Activated naive CD4-positive, alpha-beta T cell treated with anti-CD3 and anti-CD28 coated beads, Interleukin-2, amount 50 U/mL, for 72 hours (primary cell): ENCODE measurements around the gene SRSF10. TPM values are rescaled to one million over a fixed set of nuclear protein-coding genes. Genes with fewer than 3 reads are reported as not detected.
"Not testable (repeated sequence)": the region's sequence is repeated elsewhere in the genome, so short reads cannot be mapped to it uniquely, and the experiment has no call there.

ENCODE experiments used
- ATAC-seq, 2 donors: fragments of 150-1000 bp; cut with Tn5 transposase; 2 replicates each; pipeline ENCODE4 v1.10.0; 2021; ENCODE audit warnings: mild to moderate bottlenecking in 2 of 2, moderate library complexity in 2 of 2
- DNase-seq, 2 donors: peaks; one replicate each; pipeline ENCODE4 v3.0.0; 2021 to 2022; ENCODE audit warnings: low spot score in 2 of 2
- H3K27ac Mint-ChIP-seq, 2 donors: one replicate each; pipeline ENCODE4 v1.8.0; 2022; ENCODE audit warnings: mild to moderate bottlenecking in 2 of 2, mixed read lengths in 2 of 2
- H3K36me3 Mint-ChIP-seq, 2 donors: one replicate each; pipeline ENCODE4 v1.8.0; 2022; ENCODE audit warnings: mixed read lengths in 2 of 2
- H3K9me3 Mint-ChIP-seq, 2 donors: one replicate each; pipeline ENCODE4 v1.8.0; 2022; ENCODE audit warnings: mixed read lengths in 2 of 2
- total RNA-seq, 2 donors: library from RNA; stranded (reverse); gene quantifications; one replicate each; pipeline ENCODE4 v1.2.3, GENCODE V29; 2022

The SRSF10 gene
- total RNA-seq, 2 donors from 2014 or later = 202 to 226 TPM

DNA sequence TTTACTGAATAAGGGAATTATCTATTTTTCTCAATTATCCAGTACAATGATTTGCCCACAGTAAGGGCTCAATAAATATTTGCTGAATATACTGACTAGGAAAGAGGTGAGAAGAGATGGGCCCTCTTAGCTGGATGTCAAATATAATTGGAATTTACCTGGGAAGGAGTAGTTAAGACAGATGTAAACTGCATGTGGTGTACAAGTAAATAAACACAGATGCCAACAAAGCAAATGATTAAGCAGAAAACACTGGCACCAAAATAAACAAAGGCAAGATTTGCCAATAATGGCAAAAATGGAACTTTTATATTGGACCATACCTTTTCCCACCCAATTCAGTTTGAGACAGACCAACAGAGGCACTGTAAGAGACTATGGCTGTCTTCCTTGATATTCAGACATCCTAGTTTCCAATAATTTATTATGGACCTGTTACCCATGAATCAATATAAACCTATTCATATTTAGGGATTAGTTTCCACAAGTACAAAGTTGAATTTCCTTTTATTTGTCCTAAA is 13.1 kb downstream of the SRSF10 start:
- H3K9me3 Mint-ChIP-seq = no peaks in the 10 kb centered on the region
- ATAC-seq (no peak), DNase-seq (no peak)
- peak overlapping the region in 1 of 2 donors; percentile 90 for H3K27ac Mint-ChIP-seq
- peaks cover 9 to 41% of the 10 kb centered on the region in 2 donors for H3K36me3 Mint-ChIP-seq

DNA sequence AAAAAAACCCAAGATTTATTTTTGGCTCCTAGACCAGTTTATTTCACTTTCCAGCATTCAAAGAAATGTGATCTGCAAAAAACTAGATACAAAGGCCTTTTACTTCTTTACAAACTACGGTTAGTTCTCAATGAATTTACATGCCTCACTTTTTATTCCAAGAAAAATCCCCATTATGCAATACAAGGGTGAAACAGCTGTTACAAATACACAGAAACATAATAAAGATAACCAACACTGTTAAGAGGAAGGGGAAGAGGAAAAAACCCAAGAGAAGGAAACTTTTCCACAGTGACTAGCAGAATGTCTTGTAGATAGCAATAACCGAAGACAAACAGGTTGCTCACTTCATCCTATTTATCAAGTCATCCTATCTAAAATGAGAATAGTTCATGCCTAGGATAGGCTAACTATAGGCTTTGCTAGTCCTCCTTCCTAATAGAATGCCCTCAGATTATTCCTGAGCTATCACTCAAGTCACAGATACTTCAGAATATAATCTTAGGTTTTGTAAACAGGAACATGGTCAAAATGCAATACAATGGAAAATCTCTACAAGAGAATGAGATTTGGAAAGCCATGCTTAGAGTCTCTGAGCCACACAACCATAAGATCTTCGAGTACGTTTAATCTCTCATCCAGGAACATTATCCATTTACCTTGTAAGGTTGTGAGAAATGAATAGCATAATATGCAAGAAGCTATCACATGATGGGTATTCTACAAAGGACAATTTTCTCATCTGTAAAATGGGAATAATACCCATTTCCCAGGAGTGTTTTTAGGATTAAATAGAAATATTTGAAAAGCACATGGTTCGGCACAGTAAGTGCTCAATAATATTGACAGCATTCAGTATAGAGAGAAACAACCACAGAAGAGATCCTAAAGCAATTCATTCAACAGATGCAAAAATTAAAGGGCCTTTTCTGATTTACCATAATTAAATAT is 15.1 kb downstream of the SRSF10 start:
- DNase-seq (no peak), ATAC-seq (peak; percentile 16 to 20)
- Mint-ChIP-seq H3K9me3 (no peaks in the 10 kb centered on the region), H3K36me3 (peaks cover 24 to 45% of the 10 kb centered on the region in 2 donors), H3K27ac (peak overlapping the region; percentile 83 to 84)

DNA sequence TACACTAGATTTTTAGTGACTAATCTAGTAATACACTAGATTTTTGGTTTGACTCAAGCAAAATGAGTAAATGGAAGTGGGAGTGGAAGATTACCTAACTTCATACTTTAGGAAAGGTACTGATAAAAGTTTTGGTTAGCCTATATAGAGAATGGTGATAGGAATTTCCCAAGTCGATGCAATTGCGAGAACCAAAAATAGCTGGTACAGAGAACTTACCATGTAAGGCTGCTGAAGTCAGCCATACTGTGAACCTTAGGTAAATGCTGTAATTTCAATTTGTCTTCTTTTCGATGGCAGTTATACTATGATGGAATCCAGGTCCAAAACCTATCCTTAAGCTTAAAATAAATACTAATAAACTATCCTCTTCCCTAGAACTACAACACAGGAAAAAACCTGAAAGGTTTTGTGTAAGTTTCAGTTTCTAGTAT is 15.9 kb downstream of the SRSF10 start:
- Mint-ChIP-seq H3K36me3 (peaks cover 30 to 51% of the 10 kb centered on the region in 2 donors), H3K27ac (peak overlapping the region; percentile 83 to 84), H3K9me3 (no peaks in the 10 kb centered on the region)
- ATAC-seq (no peak), DNase-seq (no peak)

DNA sequence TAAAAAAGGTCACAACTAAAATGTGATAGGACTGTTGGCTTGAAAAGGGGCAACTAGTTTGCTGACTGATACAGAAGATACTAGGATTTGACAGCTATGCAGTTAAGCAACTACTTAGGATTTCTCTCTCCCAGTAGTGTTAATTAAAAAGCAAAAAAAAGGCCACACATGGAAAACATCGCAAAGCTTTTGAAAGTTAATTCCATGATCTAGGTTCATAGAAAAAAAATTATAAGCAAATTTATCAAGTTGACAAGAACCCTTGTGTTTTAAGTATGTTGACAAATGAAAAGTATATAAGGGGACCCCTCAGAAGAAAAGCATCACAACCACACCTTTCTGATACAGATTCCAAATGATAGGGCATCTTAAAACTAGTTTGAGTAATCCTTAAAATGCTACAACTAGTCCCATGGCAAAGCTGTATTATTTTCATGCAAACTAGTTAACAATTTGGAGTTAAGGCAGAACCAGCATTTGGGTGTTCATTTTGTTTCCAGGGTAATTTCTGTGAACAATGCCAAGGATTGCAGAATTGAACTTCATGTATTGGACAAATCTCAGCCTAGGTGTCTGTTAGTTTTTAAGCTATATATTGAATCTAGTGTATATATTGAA is 16.4 kb downstream of the SRSF10 start:
- Mint-ChIP-seq H3K36me3 (peaks cover 30 to 55% of the 10 kb centered on the region in 2 donors), H3K9me3 (no peaks in the 10 kb centered on the region), H3K27ac (peak overlapping the region; percentile 83 to 84)
- DNase-seq = no peak
- no peak for ATAC-seq

DNA sequence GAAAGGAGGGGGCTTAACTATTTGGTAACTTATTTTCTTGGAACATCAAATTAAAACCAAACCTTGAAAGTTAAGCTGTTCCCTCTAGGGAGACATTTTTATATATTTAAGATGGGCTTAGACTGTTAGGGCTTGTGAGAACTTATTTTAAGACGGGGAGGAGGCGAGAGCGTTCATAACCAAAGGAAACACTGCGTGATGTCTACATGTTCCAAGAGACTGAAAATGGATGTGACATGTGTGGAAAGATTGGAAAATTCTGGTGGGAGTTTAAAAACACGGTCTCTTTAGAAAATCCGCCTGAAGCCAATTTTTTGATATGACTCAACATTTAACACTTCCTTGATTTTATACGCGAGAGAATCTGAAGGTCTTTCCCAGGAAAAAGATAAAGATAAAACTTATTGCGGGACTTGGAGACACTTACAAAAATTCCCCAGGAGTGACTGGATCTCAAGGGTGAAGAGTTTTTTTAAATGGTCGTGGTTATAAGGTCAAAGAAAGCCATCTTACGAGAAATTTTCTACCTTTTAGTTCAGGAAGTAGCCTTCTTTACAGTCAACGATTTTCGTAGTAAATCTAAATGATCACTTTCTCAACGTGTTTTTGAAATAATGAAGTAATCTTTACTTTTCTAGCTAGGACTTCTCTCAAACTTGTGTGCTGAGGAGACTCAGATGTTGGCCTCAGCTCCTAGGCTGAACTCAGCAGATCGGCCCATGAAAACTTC is 19.7 kb downstream of the SRSF10 start:
- no peak for DNase-seq
- no peak for ATAC-seq
- peak overlapping the region; percentile 97 to 100 for H3K27ac Mint-ChIP-seq
- H3K36me3 Mint-ChIP-seq = peaks cover 30 to 42% of the 10 kb centered on the region in 2 donors
- H3K9me3 Mint-ChIP-seq = no peaks in the 10 kb centered on the region

DNA sequence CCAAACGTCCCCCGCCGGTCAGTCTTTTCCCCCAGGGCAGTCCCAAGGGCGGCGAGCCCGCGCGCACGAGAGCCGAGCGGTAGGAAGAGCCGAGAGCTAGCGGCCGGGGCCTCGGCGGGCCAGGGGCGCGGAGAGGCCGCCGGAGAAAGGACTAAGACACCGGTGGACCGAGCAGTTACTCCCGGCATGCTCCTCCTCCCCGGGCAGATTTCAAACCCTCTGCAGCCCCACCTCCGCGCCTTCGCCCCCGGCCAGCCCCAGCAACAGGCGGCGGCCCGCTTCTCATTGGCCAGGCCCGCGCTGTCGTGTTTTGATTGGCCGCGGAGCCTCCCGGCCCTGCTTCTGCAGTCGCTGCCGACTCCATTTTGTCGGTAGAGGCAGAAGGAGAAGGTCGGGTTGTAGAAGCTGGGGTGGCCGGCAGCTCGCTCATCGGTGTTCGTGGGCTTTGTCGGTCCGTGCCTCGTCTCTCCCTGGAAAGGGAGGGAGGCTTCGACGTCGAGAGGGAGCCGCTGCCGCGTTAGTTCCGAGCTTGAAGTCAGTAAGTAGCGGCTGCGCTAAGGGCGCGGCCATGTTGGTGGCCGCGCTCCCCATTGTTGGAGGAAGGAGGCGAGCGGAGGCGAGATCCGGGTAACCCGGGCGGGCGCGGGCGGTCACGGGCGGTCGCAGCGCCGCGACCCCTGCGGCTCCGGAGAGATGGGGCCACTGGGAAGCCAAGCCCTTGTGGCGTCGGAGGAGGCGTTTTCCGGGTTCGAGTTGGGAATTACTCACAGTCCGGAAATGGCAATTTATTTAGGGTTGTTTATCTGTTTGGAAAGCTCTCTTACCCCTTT is 20.5 kb downstream of the SRSF10 start, which contains the start of gene PNRC2:
PNRC2 (plus strand) TSS at position 368 of the 830 bp plus-strand sequence. CDS start 1,630 bp downstream, outside the sequence.
- DNase-seq (peak; percentile 96 to 97), ATAC-seq (peak; percentile 86 to 89)
- Mint-ChIP-seq H3K9me3 (no peaks in the 10 kb centered on the region), H3K27ac (peak within 1 kb of the TSS; percentile 100), H3K36me3 (peaks cover 30 to 42% of the 10 kb centered on the region in 2 donors)

DNA sequence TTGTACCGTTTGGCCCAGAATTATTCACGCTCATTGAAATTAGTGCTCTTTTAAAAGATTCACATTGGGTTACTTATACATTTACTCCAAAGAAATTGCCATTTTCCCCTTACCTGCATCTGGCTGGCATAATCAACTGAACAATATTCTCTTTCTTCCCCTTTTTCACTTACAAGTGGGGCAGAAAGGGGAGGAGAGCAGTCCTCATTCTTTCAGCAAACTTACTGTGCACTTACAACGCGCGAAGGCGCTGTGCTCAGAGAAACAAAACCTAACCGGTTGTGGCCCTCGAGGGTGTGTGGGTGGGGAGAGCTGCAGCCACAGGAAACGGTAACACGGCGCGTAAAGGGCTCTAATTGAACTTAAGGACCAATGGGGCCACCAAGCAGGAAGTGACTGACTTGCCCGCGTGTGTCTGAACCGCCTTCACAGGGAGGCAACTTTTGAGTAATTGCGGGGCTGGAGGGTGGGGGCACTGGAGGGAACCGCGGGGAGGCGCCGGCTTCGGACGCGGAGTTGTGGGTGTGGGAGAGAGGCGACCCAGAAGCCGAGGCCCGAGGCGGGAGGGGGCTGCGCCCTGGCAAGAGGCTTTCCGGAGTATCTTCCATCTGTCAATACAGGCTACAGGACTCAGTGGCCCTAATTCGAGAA is 21.2 kb downstream of the SRSF10 start:
- peak; percentile 87 to 94 for DNase-seq
- ATAC-seq = peak; percentile 85 to 86
- Mint-ChIP-seq H3K27ac (peak overlapping the region; percentile 100), H3K9me3 (no peaks in the 10 kb centered on the region), H3K36me3 (peaks cover 30 to 42% of the 10 kb centered on the region in 2 donors)

DNA sequence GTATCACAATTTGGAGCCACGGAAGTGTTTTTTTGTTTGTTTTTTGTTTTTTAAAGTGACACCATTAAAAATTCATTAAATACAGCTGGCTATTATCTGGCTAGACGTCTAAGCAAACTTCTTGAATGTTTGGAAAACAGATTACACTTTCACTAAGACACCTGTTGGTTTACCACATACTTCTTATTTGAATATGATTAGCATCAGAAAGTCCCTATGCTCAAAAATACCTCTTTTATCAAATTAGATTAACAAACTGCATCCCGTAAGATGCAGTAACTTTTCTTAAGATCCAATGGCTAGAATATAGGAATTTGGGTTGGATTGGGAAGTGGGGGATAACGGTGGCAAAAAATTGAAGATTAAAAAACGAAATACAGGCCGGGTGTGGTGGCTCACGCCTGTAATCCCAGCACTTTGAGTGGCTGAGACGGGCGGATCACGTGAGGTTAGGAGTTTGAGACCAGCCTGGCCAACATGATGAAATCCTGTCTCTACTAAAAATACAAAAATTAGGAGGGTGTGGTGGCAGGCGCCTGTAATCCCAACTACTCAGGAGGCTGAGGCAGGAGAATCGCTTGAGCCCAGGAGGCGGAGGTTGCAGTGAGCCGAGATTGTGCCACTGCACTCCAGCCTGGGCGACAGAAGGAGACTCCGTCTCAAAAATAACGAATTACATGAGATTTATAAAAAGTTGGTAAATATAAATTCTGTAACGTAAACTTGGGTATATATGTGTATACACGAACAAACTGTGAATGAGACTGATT is 21.9 kb downstream of the SRSF10 start:
- Mint-ChIP-seq H3K36me3 (peaks cover 30 to 42% of the 10 kb centered on the region in 2 donors), H3K27ac (peak overlapping the region; percentile 100)
- DNase-seq, H3K9me3 Mint-ChIP-seq, ATAC-seq: not testable (repeated sequence)

DNA sequence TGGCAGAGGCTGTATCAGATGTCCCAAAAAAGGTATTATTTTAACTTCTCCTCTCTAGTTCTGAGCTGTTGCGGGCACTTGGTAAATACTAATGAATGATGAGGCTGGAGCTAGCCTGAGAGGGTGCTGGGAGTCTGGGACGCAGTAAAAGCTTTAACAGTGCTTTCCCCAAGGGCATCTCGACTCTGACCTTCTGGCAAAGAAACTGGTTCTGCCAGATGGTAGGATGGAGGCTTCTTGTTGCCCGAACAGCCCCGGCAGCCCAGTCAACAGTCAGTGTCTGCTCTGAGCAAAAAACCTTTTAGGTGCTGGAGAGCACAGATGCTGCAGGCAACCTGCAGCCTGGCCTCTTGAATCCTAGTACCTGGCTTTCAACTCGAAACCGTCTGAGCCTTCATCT is 23.0 kb downstream of the SRSF10 start:
- ATAC-seq = no peak
- no peaks in the 10 kb centered on the region for H3K9me3 Mint-ChIP-seq
- peaks cover 26 to 38% of the 10 kb centered on the region in 2 donors for H3K36me3 Mint-ChIP-seq
- no peak for DNase-seq
- no peak overlapping the region for H3K27ac Mint-ChIP-seq

DNA sequence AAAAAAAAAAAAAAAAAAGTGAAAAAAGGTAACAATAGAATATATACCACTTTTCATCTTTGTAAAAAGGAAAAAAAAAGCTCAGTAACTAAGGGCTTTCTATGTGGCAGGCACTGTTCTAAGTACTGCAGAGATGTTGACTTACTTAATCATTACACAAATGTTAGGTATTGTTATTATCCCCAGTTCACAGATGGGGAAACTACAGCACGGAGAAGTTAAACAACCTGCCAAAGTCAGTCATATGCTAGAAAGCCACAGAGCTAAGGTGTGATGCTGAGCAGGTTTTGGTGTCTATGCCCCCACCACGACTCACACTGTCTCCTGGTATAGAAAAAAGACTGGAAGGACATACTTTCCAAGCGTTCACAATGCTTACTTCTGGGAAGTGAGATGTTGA is 27.1 kb downstream of the SRSF10 start:
- DNase-seq (no peak), ATAC-seq (peak in 1 of 2 donors; percentile 78)
- peaks cover 0 to 2% of the 10 kb centered on the region in 2 donors for H3K36me3 Mint-ChIP-seq
- no peaks in the 10 kb centered on the region for H3K9me3 Mint-ChIP-seq
- H3K27ac Mint-ChIP-seq = no peak overlapping the region

DNA sequence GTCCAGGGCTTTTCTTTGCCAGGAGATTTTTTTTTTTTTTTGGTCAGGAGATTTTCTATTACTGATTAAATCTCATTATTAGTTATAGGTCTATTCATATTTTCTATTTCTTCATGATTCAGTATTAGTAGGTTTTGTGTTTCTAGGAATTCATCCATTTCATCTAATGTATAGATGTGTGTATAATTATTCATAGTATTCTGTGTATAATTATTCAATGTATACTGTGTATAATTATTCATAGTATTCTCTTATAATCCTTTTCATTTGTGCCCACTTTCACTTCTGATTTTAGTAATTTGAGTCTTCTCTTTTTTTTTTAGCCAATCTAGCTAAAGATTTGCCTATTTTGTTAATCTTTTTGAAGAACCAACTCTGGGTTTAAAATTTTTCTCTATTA is 32.8 kb downstream of the SRSF10 start:
- Mint-ChIP-seq H3K9me3 (peaks cover 8 to 11% of the 10 kb centered on the region in 2 donors), H3K36me3 (no peaks in the 10 kb centered on the region), H3K27ac (no peak overlapping the region)
- no peak for ATAC-seq
- DNase-seq = no peak

DNA sequence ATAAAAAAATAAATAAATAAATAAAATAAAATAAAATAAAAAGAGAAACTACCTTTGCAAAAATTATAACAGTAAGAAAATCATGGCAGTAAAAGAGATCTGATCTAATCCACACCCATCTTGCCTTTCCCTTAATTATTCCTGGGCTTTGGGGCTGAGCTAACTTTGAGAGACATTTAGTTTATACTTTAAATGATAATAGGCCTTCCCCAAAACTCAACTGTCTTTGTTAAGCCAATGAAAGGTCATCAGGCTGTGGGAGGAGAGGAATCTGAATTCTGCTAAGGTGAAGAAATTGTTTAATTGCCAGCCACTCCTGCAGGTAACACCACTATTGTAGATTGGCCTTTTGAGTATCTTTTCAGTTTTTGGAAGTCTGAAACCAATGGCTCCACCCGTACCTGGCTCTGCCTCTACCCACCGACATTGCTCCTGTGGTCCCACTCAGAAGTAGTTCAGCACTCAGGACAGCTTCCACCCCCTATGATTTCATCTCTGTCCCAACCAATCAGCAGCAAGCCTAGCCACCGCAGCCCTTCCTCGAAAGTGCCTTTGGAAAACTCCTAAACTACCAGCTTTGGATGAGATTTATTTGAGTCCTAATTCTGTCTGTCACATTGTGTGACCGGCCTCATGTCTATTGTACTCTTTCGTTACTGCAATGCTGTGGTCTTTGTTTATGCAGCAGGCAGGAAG is 43.5 kb downstream of the SRSF10 start:
- Mint-ChIP-seq H3K36me3 (no peaks in the 10 kb centered on the region), H3K27ac (no peak overlapping the region), H3K9me3 (no peaks in the 10 kb centered on the region)
- no peak for ATAC-seq
- DNase-seq = no peak

DNA sequence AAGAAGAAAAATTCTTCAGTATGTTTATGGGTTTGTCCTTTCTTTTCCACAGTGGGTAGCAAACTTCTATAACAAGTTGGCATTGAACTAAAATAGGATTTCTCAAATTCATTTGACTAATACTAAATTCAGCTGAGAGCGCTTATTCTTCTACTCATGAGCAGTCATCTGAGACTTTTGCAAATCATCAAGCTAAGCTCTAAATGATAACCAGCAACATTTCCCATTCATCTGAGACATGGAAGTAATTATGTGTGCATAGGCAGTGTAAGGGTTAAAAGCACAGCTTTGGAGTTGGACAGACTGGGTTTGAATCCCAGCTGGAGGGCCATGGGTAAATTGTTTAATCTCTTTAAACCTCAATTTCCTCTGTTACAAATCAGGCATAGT is 48.6 kb downstream of the SRSF10 start:
- no peaks in the 10 kb centered on the region for H3K9me3 Mint-ChIP-seq
- ATAC-seq (no peak), DNase-seq (no peak)
- H3K27ac Mint-ChIP-seq = no peak overlapping the region
- no peaks in the 10 kb centered on the region for H3K36me3 Mint-ChIP-seq

DNA sequence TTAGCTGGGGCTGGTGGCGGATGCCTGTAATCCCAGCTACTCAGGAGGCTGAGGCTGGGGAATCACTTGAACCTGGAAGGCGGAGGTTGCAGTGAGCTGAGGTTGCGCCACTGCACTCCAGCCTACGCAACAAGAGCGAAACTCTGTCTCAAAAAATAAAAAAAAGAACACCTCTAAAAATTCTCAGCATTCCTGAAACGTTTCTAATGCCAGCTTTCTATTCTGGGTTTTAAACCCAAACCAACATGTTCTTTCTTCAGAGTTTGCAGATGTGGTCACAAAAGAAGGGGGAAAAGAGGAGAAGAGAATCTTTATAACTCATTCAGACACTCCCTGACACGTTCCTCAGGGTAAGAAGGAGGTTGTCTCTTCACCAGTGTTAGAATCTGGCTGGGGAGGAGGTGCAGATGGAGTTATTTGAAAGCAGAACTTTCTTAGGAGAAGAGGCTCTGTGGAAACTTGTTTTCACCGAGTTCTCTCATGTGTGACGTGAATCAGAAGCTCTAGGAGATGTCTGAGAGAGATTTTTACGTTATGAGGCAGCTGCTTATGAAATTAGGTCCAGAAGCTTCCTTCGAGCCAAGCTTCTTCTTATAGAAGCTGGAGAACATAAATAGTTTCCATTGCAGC is 49.2 kb downstream of the SRSF10 start:
- Mint-ChIP-seq H3K27ac (no peak overlapping the region), H3K9me3 (no peaks in the 10 kb centered on the region), H3K36me3 (no peaks in the 10 kb centered on the region)
- DNase-seq = no peak
- no peak for ATAC-seq
